ENCODE results near the gene HYAL2. TPM values are rescaled to one million over a fixed set of nuclear protein-coding genes. Genes with fewer than 3 reads are reported as not detected.

The HYAL2 gene
- total and polyA plus RNA-seq, 8 donors = 67.2 to 171 (median 91.3) TPM

- Histone ChIP-seq H3K27me3 (no peaks in the 10 kb centered on the region), H3K36me3 (peaks cover 4 to 26% of the 10 kb centered on the region in 2 donors), H3K9me3 (no peaks in the 10 kb centered on the region), H3K4me3 (peak within 1 kb of the TSS; percentile 74 to 92), H3K27ac (peak within 1 kb of the TSS; percentile 82 to 84), H3K4me1 (peaks cover 31 to 41% of the 10 kb centered on the region in 2 donors)
- DNase-seq = peak; percentile 95 to 99 (median 98)
- TF ChIP-seq CTCF (IDR thresholded peaks at IDR 0.05) = no peak
- ATAC-seq = peak; percentile 97
- intact Hi-C loops (cut with DNase I) = no loop called here
Observed at GRCh38 chr3:50358911-50359759, 36.6 kb upstream of the HYAL2 start, which contains the start of gene TMEM115. TSS of gene TMEM115 (minus strand) at chr3:50359521. CDS start at chr3:50359063, 458 bp downstream.

GRCh38 chr3:50358355-50358910 is 35.9 kb upstream of the HYAL2 start:
- H3K9me3 ChIP-seq = no peaks in the 10 kb centered on the region
- intact Hi-C loops (cut with DNase I) = no loop called here
- peak overlapping the region; percentile 82 to 84 for H3K27ac ChIP-seq
- peaks cover 4 to 33% of the 10 kb centered on the region in 2 donors for H3K36me3 ChIP-seq
- H3K27me3 ChIP-seq = no peaks in the 10 kb centered on the region
- peak overlapping the region; percentile 74 to 92 for H3K4me3 ChIP-seq
- DNase-seq (peak in 1 of 4 donors; percentile 80), ATAC-seq (no peak)
- no peak for TF ChIP-seq CTCF (IDR thresholded peaks at IDR 0.05)
- H3K4me1 ChIP-seq = peaks cover 31 to 48% of the 10 kb centered on the region in 2 donors

- ATAC-seq (no peak), DNase-seq (no peak)
- Histone ChIP-seq H3K27me3 (no peaks in the 10 kb centered on the region), H3K4me1 (peaks cover 31 to 57% of the 10 kb centered on the region in 2 donors), H3K27ac (peak overlapping the region in 1 of 2 donors; percentile 18), H3K9me3 (no peaks in the 10 kb centered on the region), H3K4me3 (peak overlapping the region in 1 of 2 donors; percentile 74), H3K36me3 (peaks cover 4 to 42% of the 10 kb centered on the region in 2 donors)
- TF ChIP-seq CTCF (IDR thresholded peaks at IDR 0.05) = no peak
- intact Hi-C loops (cut with DNase I) = no loop called here
Observed at GRCh38 chr3:50357481-50357880, 34.9 kb upstream of the HYAL2 start.

GRCh38 chr3:50356553-50356952 is 34.0 kb upstream of the HYAL2 start:
- Histone ChIP-seq H3K27ac (peak overlapping the region in 1 of 2 donors; percentile 18), H3K9me3 (no peaks in the 10 kb centered on the region), H3K27me3 (no peaks in the 10 kb centered on the region), H3K36me3 (peaks cover 4 to 42% of the 10 kb centered on the region in 2 donors), H3K4me3 (peak overlapping the region in 1 of 2 donors; percentile 74), H3K4me1 (peaks cover 33 to 65% of the 10 kb centered on the region in 2 donors)
- DNase-seq (peak in 1 of 4 donors; percentile 57), ATAC-seq (peak; percentile 13)
- intact Hi-C loops (cut with DNase I) = no loop called here
- TF ChIP-seq CTCF (IDR thresholded peaks at IDR 0.05) = no peak

Data from left lung (tissue), 10 donors.